Kidney (tissue), 14 donors: ENCODE measurements around the gene ZKSCAN1. TPM values are rescaled to one million over a fixed set of nuclear protein-coding genes. Genes with fewer than 3 reads are reported as not detected.

ENCODE experiments used
- DNase-seq, 5 donors: peaks; one replicate each; pipeline ENCODE4 v3.0.0-alpha.2; 2013 to 2020
- FAIRE-seq: peaks from 2 replicates; lab custom pipeline; 2012; peaks lifted over from hg19 to GRCh38; lab: Jason Lieb, UNC
- H3K27ac ChIP-seq, 2 donors: one replicate each; pipeline ENCODE4 v1.7.0; 2013; ENCODE audit warnings: low read depth in 2 of 2, low read length in 2 of 2, inconsistent platforms in 1 of 2
- H3K27me3 ChIP-seq: one replicate; pipeline ENCODE4 v1.7.1; 2013; ENCODE audit warnings: low read length, inconsistent platforms; ENCODE audit not compliant: control insufficient read depth, insufficient read depth
- H3K36me3 ChIP-seq, 3 donors: one replicate each; pipeline versions ENCODE4 v1.7.0 to v1.7.1; 2013; ENCODE audit warnings: low read length in 3 of 3, control low read depth in 1 of 3, inconsistent platforms in 1 of 3; ENCODE audit not compliant: insufficient read depth in 3 of 3, control insufficient read depth in 2 of 3
- H3K4me1 ChIP-seq, 3 donors: one replicate each; pipeline versions ENCODE4 v1.7.0 to v1.7.1; 2013; ENCODE audit warnings: low read length in 3 of 3, inconsistent platforms in 1 of 3, low read depth in 1 of 3; ENCODE audit not compliant: control insufficient read depth in 2 of 3, insufficient read depth in 2 of 3
- H3K4me3 ChIP-seq, 3 donors: one replicate each; pipeline versions ENCODE4 v1.7.0 to v1.8.1; 2013; ENCODE audit warnings: low read length in 3 of 3, control low read depth in 1 of 3, inconsistent platforms in 1 of 3
- H3K9ac ChIP-seq, 3 donors: one replicate each; pipeline versions ENCODE4 v1.7.0 to v1.7.1; 2013; ENCODE audit warnings: low read length in 3 of 3, control low read depth in 1 of 3, inconsistent platforms in 1 of 3
- H3K9me3 ChIP-seq, 3 donors: one replicate each; pipeline versions ENCODE4 v1.7.0 to v1.7.1; 2013; ENCODE audit warnings: low read length in 3 of 3, control low read depth in 1 of 3, inconsistent platforms in 1 of 3; ENCODE audit not compliant: control insufficient read depth in 2 of 3, insufficient read depth in 1 of 3
- CTCF ChIP-seq: IDR thresholded peaks from 3 replicates; pipeline ENCODE4 v1.5.1; 2012; ENCODE audit warnings: mild to moderate bottlenecking, moderate library complexity, borderline replicate concordance; ENCODE audit not compliant: insufficient read depth; ENCODE audit errors: extremely low read depth
- intact Hi-C: fragments of 100-400 bp; cut with DNase I; formaldehyde crosslinking; loops from one replicate; pipeline ENCODE4 v1.11.1; 2022
- polyA plus RNA-seq: library from polyadenylated mRNA; stranded (reverse); fragments of 350-450 nt; fragmentation: Illumina TruSeq; extraction: RNeasy Lipid Tissue Mini Kit (QIAGEN cat#74804); gene quantifications from one replicate; pipeline ENCODE4 v1.2.3, GENCODE V29; 2014; ENCODE audit warnings: low read depth, low replicate concordance; ENCODE audit not compliant: insufficient read depth
- total RNA-seq: library from RNA; stranded (reverse); fragmentation: NEBNext Ultra II Directional; extraction: Animal tissue kit (Norgen Biotek cat#: 25700); gene quantifications from one replicate; pipeline ENCODE4 v1.2.1, GENCODE V29; 2021
- donor health status: control.
- donor health status: control.
- donor health status: control.
- donor health status: control.
- donor health status: control.
- donor health status: DM: yes; HTN: yes; CAD: no.
- donor health status: Normal renal cell carcinoma (clear cell type).

ZKSCAN1 gene
- total and polyA plus RNA-seq, 2 donors from 2014 or later: 7.7 to 76.6 TPM

DNA sequence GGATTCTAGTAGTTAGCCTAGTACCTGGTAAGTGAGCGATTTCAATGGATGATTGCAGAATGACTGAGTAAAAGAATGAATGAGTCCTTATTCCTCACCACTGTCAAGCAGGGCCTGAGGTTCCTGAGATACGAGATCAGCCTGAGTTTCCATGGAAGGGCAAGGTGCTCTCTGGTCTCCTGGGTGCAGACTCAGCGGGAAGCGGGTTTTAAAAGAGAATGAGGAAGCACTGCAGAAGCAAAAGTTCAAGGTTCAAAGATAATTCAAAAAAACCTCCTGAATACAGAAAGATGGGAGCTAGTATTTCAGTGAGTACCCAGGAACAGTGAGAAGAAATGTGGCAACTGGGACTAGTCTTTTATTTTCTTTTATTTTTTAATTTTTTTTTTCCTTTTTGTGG lies 61.8 kb downstream of the ZKSCAN1 start:
- peaks cover 0 to 7% (median 4%) of the 10 kb centered on the region in 3 donors for H3K9me3 ChIP-seq
- FAIRE-seq (no peak), DNase-seq (no peak)
- peaks cover 31 to 36% (median 35%) of the 10 kb centered on the region in 3 donors for H3K36me3 ChIP-seq
- intact Hi-C loops: no loop called here
- H3K9ac ChIP-seq: no peak overlapping the region
- no peak overlapping the region for H3K4me3 ChIP-seq
- H3K27me3 ChIP-seq: no peaks in the 10 kb centered on the region
- H3K27ac ChIP-seq: no peak overlapping the region
- peaks cover 0 to 16% (median 5%) of the 10 kb centered on the region in 3 donors for H3K4me1 ChIP-seq
- TF ChIP-seq CTCF: no peak

GRCh38 chr7:100079024-100079560 lies 63.7 kb downstream of the ZKSCAN1 start:
- peaks cover 2 to 21% (median 10%) of the 10 kb centered on the region in 3 donors for H3K4me1 ChIP-seq
- H3K27ac ChIP-seq: no peak overlapping the region
- no peak for DNase-seq
- no peak overlapping the region for H3K9ac ChIP-seq
- peaks cover 0 to 3% (median 0%) of the 10 kb centered on the region in 3 donors for H3K9me3 ChIP-seq
- peaks cover 16 to 22% (median 17%) of the 10 kb centered on the region in 3 donors for H3K36me3 ChIP-seq
- intact Hi-C loops: no loop called here
- H3K27me3 ChIP-seq: no peaks in the 10 kb centered on the region
- TF ChIP-seq CTCF: no peak
- no peak for FAIRE-seq
- H3K4me3 ChIP-seq: no peak overlapping the region

- Histone ChIP-seq H3K36me3 (peaks cover 0 to 11% (median 4%) of the 10 kb centered on the region in 3 donors), H3K27ac (peak overlapping the region; percentile 53 to 71), H3K9me3 (peaks cover 0 to 3% (median 0%) of the 10 kb centered on the region in 3 donors), H3K27me3 (no peaks in the 10 kb centered on the region), H3K4me3 (peak overlapping the region; percentile 97 to 98 (median 98)), H3K9ac (peak overlapping the region; percentile 87 to 96 (median 96)), H3K4me1 (peaks cover 2 to 21% (median 10%) of the 10 kb centered on the region in 3 donors)
- intact Hi-C loops: no loop called here
- DNase-seq (peak in 3 of 5 donors; percentile 26 to 64 (median 50)), FAIRE-seq (no peak)
- no peak for TF ChIP-seq CTCF
Measured at GRCh38 chr7:100080907-100081534, 65.6 kb downstream of the ZKSCAN1 start.
